NCI-H2029 (cell line): ENCODE measurements around the gene CEACAM16.

Experiments
- DNase-seq: peaks from one replicate; lab custom pipeline; 2025; lab: John Stamatoyannopoulos, UW

The CEACAM16 gene

DNA sequence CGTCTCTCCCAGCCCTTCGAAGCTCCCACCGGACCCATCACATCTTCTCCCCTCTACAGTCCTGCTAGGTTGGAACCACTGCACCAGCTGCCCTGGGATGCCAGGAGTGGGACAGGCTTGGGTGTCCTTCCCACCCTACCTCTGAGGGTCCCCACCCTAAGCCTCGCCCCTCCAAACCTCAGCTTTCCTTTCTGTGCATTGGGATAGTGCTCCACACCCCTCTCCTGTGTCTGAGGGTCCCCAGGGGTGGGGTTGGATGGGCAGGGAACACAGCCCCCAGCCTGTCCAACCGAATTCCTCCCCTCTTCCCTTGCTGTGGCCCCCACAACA is 47.6 kb downstream of the CEACAM16 start:
- no peak for DNase-seq

DNA sequence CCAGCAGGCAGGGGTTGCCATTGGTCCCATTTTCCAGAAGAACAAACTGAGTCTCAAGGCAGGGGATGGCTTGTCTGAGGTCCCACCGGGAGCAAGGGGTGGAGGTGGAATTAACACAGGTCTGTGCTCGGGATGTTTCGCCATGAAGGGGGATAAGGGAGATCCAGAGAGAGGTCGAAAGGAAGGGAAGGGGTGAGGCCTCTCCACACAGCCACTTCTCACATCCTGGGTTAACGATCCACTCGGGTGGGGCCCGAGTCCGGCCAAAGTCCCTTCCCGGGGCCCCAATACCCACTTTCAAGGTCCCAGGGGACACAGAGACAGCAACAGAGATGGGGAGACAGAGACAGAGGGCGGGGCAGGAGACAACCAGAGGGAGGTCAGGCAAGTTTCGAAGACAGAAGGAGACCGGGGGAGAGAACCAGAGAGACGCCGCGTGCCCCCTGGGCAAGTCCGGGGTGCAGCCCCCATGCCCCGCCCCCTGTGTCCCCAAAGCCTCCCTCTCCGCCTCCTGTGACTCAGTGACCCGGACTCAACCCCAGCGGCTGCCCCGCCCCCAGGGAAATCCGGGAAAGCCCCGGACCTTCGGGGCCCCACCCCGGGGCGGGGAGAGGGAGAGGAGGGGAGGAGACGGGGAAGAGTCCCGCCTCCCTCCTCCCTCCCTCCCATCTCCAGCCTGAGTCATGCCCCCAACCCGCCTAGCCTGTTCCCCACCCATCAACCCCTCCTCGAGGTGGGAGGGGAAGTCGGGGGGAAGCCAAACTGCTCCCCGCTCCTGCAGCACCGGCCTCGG is 48.2 kb downstream of the CEACAM16 start:
- DNase-seq: peak; percentile 68

DNA sequence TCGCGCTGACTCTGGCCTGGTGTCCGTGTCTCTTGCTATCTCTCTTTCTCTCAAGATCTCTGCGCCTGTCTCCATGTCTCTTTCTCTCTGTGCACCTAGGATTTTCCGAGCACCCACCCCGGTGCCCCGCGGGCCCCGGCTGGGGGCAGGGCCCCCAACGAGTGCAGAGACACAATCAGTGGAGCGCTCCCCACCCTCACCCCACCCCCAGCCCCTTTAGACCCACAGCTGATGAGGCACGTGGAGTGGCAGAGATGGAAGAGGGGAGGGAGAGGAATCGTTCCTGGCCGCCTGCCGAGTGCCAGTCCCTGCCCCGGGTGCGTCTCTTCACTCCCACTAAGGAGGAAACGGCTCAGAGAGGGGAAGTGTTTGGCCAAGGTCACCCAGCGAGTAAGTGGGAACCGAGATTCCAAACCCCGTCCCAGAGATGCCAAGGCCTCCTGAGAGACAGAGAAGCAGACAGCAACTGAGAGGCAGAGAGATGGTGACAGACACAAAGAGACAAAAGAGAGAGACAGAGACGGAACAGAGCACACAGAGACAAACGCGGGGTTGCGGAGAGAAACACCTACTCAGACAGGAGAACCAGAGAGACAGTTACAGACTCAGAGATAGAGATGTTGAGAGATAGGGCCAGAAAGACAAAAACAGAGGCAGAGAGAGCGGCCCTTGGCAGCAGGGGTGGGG is 48.9 kb downstream of the CEACAM16 start:
- peak; percentile 53 for DNase-seq

DNA sequence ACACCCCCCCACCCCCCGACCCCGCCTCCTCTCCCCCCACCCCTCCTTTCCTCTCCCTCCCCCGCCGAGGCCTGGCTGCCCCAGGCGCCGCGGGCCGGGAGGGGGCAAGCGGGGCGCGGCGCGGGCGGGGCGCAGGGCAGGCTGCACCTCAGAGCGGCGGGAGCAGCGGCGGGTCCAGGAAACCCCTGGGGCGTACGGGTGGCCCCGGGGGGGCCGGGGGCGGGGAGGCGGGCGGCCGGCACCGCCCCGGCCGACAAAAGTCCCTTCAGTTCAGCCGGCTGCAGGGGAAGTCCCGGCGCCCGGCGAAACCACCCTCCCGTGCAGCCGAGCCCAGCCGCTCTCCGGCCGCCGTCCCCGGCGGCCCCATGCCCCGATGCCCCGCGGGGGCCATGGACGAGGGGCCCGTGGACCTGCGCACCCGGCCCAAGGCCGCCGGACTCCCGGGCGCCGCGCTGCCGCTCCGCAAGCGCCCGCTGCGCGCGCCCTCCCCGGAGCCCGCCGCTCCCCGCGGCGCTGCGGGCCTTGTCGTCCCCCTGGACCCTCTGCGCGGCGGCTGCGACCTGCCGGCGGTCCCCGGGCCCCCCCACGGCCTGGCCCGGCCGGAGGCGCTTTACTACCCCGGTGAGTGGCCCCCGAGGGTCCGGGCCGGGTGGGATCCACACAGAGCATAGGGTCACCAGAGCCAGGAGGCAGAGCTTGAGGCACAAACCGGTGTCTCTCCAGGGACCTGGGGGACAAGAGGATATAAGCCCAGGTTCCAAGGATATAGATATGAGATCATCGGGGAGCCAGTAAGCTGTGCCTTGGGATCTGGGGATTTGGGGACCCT is 49.7 kb downstream of the CEACAM16 start, which contains the start of gene BCL3:
BCL3 (plus strand) TSS at position 283 of the 829 bp plus-strand sequence; CDS start at position 366, 83 bp downstream.
- DNase-seq: no peak

DNA sequence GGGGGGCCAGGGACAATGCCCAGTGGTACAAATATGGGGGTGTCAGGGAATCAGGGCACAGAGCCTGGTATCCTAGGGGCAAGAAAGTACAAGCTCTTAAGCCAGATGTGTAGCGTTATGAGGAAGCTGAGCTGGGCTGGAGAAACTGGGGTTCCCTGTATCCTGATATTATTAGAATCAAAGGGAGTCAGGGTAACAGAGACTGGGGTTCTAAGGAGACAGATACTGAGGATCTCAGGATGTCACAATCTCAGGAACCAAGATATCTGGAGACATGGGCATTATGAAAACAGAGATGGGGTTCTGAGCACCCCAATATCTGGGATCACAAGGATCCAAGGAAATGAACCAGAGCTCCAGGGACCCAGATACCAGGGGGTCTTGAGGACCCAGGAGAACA is 50.3 kb downstream of the CEACAM16 start:
- DNase-seq: no peak

DNA sequence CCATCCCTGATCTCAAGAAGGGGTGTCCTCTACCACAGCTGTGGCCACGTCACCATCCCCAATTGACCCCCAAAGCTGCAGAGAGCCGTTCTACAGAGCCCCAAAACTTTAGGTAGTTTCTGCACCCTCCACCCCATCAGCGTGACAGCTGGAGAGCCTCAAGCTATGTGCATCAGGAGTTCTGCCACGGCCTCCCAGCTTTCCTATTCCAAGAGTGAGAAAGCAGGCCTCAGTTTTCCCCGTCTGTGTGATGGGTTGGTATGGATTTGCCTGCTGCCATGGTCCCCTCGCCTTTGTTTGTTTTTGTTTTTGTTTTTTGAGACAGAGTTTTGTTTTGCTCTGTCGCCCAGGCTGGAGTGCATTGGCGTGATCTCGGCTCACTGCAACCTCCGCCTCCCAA is 51.0 kb downstream of the CEACAM16 start:
- DNase-seq: no peak

DNA sequence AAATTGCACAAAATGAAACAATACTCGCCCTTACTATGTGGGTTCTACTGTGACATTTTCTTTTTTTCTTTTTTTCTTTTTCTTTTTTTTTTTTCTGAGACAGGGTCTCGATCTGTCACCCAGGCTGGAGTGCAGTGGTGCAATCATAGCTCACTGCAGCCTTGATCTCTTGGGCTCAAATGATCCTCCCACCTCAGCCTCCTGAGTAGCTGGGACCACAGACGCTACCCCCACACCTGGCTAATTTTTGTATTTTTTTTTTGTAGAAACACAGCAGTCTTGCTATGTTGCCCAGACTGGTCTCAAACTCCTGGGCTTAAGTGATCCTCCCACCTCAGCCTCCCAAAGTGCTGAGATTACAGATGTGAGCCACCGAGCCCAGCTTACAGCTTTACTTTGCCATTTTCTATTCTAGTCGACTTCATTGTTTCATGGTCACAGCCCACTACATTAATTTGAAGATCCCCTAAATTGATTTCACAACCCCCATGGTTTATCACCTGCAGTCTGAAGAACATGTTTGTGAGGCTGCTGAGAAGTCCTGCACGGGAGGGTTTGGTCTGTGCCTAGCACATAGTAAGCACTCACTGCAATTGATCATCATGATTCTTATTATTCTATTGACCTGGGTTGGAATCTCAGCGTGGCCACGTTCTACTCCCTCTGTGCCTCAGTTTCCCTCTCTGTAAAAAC is 53.3 kb downstream of the CEACAM16 start:
- no peak for DNase-seq

DNA sequence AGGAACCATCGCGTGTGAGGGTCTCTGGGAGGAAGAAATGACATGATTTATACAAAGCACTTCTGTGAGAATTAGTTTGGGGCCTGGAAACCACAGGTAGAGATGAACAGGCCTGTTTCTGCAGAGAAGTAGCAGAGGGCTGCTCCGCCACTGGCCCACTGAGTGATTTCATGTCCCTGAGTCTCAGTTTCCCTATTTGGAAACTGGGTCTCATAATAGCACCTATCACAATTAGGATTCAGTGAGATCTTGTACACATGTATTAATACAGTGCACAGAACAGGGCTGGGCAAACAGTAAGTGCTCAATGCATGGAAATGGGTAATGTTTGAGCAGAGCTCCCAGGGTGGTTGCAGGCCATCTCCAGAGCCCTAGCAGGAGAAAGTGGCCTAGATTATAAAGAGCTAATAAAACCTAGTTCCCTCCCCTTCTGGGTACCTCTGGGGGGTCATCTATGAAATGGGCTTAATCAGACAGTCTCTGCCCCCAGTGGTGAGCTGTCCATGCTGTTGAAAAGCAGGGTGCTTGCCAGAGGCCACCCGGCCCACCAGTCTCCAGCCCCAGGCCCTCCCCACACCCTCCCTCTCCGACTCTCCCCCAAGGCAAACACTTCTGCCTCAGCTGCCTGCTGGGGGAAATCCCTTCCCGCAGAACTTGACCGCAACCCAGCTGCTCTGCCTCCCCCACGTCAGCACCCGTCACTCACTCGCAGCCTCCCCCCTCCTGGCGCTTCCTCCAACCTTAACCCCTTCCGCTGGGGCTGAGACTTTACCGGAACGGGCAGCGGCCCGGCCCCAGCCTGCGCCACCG is 54.1 kb downstream of the CEACAM16 start:
- peak; percentile 93 for DNase-seq

DNA sequence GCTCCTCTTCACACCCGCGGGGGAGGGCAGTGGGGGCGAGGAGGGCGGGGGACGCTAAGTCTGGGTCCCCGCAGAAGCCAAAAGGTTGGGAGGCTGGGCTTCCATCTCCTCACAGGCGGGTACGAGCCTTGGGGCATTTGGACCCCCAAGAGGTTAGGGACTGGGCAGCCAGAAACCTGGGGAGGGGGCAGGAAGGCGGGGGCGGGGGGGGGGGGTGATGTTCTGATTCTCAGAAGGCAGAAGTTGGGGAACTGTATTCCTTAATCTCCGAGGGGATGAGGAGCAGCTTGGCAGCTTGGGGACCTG is 54.6 kb downstream of the CEACAM16 start:
- no peak for DNase-seq

DNA sequence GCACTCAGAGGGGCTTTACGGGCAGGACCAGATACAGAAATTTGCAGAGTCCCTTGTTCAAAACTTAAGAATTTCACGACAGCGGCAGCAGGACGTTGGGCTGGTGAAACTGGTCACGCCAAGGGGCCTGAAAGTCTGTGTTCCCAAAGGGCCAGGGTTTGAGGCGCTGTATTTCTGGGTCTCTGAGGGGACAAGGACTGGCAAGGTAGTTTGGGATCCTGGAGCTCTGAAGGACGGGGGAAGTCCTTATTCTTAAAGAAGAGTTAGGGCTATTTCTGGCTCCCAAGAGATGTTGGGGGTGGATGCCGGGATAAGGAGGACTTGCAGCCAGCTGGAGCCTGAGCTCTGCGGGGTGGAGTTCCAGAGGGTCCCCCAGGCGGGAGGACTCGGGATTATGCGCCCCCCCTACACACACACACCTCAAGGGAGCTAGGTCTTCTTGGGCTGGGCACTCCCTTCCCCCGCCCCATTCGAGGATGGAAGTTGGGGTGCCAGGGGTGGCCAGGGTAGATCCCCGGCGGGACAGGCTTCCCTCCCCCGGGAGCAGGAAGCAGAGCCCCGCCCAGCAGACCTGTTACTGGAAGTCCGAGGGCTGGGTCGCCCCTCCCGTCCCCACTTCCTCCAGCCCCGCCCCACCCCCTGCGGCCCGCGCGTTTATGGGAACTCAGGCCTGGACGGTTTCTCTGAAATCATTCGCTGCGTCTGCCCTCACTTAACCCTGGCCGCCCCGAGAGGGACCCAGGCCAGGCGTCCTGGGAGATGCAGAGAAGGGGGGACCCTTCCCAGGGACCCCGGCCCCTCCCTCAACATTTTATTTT is 55.2 kb downstream of the CEACAM16 start:
- peak; percentile 78 for DNase-seq

DNA sequence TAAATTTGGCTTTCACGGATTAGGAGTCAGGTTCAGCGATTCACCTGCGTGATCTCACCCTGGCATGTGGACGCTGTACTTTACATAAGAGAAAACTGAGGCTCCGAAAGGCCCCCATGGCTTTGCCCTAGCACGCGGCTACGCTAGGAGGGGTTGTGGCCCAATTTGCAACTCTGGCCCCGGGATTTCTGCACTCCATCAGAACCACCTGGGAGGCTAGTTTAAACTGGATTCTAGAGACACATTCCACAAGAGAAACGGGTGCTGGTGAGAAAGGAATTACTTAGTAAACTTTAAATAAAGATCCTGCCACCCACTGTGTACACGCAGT is 55.8 kb downstream of the CEACAM16 start:
- DNase-seq: no peak

DNA sequence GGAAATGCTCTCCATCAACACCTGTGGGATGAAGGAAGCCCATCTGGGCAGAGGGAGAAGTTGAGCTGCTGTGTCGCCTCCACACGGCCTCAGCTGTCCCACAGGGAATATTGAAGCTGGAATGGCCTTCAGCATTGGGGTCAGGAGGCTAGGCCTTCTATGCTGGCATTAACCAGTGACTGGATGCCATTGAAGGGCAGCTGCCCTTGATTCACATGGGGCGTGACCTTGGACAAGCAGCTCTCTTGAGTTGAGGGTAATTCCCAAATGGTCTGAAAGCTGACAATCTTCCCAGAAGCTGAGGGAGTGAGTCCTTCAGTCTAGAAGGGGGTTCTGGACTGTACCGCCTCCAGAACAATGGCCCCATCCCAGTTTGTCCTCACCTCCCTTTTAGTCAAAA is 56.3 kb downstream of the CEACAM16 start:
- DNase-seq: no peak

DNA sequence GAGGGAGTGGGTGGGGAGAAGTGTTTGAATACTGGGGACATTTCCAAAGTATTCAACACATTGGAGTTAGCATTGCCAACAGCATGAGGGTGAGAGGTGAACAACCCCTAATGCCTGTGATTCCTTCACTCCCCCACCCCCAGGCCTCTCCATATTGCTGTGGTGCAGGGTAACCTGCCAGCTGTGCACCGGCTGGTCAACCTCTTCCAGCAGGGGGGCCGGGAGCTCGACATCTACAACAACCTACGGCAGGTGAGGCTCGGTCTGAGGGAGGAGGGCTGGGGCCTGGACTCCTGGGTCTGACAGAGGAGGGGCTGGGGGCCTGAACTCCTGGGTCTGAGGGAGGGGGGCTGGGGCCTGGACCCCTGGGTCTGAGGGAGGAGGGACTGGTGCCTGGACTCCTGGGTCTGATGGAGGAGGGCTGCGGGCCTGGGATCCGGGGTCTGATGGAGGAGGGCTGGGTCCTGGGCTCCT is 57.2 kb downstream of the CEACAM16 start:
- DNase-seq: no peak

DNA sequence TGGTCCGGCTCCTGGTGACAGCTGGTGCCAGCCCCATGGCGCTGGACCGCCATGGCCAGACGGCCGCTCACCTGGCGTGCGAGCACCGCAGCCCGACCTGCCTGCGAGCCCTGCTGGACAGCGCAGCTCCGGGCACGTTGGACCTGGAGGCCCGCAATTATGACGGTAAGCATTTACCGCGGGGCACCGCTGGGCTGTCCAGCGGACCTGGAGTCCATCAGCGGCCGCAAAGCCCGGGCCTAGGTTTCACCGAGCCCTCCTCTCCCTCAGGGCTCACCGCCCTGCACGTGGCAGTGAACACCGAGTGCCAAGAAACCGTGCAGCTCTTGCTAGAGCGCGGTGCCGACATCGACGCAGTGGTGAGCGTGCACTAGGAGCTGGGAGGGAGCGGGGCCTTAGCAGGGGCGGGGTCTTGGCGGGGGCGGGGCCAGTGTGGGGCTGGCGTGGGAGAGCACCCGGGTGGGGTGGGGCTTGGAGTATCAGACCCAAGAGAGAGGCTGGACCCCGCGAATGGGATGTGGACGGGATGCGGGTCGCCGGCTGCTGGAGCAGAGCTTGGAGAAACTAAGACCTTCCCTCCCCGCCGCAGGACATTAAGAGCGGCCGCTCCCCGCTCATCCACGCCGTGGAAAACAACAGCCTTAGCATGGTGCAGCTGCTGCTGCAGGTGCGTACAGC is 58.2 kb downstream of the CEACAM16 start:
- DNase-seq: peak; percentile 70

DNA sequence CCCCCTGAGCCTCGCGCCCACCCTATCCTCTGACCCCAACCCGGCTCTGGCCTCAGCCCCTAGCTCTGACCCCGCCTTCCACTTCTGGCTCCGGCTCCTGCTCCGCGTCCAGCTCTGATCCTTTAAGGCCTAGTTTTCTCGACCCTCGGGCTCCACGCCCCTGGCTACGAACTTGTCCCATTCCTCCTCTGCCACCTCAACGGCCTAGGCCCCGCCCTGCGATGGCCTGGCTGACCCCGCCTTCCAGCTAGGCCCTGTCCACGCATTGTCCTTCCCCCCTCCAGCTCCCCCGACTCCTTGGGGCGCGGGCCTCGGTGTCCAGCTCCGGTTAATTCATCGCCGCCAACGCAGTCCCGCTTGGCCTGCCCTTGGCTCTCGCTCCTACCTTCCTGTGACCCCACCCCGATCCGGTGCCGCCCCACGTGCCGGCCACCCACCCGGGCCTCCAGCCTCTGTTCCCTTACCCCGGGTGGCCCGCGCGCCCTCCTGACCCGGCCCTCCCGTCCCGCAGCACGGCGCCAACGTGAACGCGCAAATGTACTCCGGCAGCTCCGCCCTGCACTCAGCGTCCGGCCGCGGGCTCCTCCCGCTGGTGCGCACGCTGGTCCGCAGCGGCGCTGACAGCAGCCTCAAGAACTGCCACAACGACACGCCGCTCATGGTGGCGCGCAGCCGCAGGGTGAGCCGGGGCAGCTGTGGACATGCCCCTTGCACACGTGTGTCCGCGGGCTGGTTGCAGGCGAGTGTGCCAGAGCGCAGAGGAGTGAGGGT is 59.0 kb downstream of the CEACAM16 start:
- DNase-seq: peak; percentile 36

DNA sequence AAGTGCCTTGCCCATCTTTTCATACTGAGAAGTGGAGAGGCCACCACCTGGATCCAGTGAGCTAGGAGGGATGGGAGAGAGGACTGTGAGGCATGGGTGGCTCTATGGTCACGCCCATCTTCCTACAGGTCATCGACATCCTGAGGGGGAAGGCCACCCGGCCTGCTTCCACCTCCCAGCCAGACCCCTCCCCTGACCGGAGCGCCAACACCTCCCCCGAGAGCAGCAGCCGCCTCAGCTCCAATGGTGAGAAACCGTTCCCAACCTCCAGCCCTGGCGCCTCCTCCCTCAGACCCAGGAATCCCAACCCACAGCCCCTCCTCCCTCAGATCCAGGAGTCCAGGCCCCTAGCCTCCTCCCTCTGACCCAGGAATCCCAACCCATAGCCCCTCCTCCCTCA is 59.6 kb downstream of the CEACAM16 start:
- DNase-seq: no peak

DNA sequence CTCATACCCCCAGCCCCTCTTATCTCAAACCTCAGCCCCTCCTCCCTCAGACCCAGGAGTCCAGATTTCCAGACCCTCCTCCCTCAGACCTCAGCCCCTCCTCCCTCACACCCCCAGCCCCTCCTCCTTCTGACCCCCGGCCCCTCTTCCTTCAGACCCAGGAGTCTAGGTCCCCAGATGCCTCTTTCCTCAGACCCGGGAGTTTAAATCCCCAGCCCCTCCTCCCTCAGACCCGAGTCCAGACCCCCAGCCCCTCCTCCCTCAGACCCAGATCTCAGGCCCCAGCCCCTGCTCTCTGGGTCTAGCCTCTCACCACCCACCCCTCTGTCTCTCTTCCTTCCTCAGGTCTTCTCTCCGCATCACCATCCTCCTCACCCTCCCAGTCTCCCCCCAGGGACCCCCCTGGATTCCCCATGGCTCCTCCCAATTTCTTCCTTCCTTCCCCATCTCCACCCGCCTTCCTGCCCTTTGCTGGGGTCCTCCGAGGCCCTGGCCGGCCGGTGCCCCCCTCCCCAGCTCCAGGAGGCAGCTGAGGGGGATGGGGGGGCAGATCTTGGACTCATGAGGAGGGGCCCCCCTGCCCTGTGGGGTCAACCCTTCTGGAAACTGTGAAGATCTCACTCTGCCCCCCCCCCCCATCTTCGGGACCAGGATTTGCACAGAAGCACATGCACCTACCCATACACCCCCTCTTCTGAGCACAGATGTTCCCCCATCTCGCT is 60.3 kb downstream of the CEACAM16 start:
- no peak for DNase-seq
